ENCODE data around the gene TCF4. TPM values are rescaled to one million over a fixed set of nuclear protein-coding genes. Genes with fewer than 3 reads are reported as not detected.
A peak's percentile ranks its signal among the peaks of the same experiment; 100 is the strongest.

Gene TCF4
- total RNA-seq, 1 donor from 2014 or later = 616 TPM

GRCh38 chr18:55252053-55252675, 335.8 kb downstream of the TCF4 start:
- no peak for FAIRE-seq

GRCh38 chr18:55251254-55251971, 336.6 kb downstream of the TCF4 start:
- FAIRE-seq = no peak
- DNase-seq (ENCODE audit: low spot score in 2 of 2) = no peak

More at GRCh38 chr18:55252053-55252675, 335.8 kb downstream of the TCF4 start:
- no peak for DNase-seq (ENCODE audit: low spot score in 2 of 2)

- DNase-seq (ENCODE audit: low spot score in 2 of 2) = no peak
- no peak for FAIRE-seq
Observed at GRCh38 chr18:55250768-55251173, 337.2 kb downstream of the TCF4 start.

- FAIRE-seq (no peak), DNase-seq (ENCODE audit: low spot score in 2 of 2) (no peak)
Observed at GRCh38 chr18:55249550-55249949, 338.4 kb downstream of the TCF4 start.

GRCh38 chr18:55248495-55248894, 339.5 kb downstream of the TCF4 start:
- DNase-seq (ENCODE audit: low spot score in 2 of 2) = no peak
- no peak for FAIRE-seq

GRCh38 chr18:55247032-55247431, 341.0 kb downstream of the TCF4 start:
- FAIRE-seq = no peak
- DNase-seq (ENCODE audit: low spot score in 2 of 2) = no peak

- FAIRE-seq = no peak
- DNase-seq (ENCODE audit: low spot score in 2 of 2) = no peak
Observed at GRCh38 chr18:55246278-55246677, 341.7 kb downstream of the TCF4 start.

- FAIRE-seq (no peak), DNase-seq (ENCODE audit: low spot score in 2 of 2) (no peak)
Observed at GRCh38 chr18:55245211-55245614, 342.8 kb downstream of the TCF4 start.

GRCh38 chr18:55244546-55244945, 343.4 kb downstream of the TCF4 start:
- FAIRE-seq = no peak
- DNase-seq (ENCODE audit: low spot score in 2 of 2) = no peak

- DNase-seq (ENCODE audit: low spot score in 2 of 2) (no peak), FAIRE-seq (no peak)
Observed at GRCh38 chr18:55243857-55244256, 344.1 kb downstream of the TCF4 start.

GRCh38 chr18:55243255-55243654, 344.7 kb downstream of the TCF4 start:
- no peak for DNase-seq (ENCODE audit: low spot score in 2 of 2)
- FAIRE-seq = no peak

GRCh38 chr18:55240978-55241377, 347.0 kb downstream of the TCF4 start:
- FAIRE-seq (no peak), DNase-seq (ENCODE audit: low spot score in 2 of 2) (no peak)

- DNase-seq (ENCODE audit: low spot score in 2 of 2) (no peak), FAIRE-seq (peak; percentile 55)
Observed at GRCh38 chr18:55239740-55240139, 348.3 kb downstream of the TCF4 start.

- FAIRE-seq (no peak), DNase-seq (ENCODE audit: low spot score in 2 of 2) (no peak)
Observed at GRCh38 chr18:55237660-55238059, 350.3 kb downstream of the TCF4 start.

GRCh38 chr18:55236150-55236931, 351.7 kb downstream of the TCF4 start:
- no peak for FAIRE-seq
- DNase-seq (ENCODE audit: low spot score in 2 of 2) = no peak

GRCh38 chr18:55235094-55235461, 352.9 kb downstream of the TCF4 start:
- DNase-seq (ENCODE audit: low spot score in 2 of 2) (no peak), FAIRE-seq (no peak)

GRCh38 chr18:55234366-55235093, 353.5 kb downstream of the TCF4 start:
- FAIRE-seq (no peak), DNase-seq (ENCODE audit: low spot score in 2 of 2) (peak; percentile 6 to 30)

GRCh38 chr18:55233857-55234256, 354.1 kb downstream of the TCF4 start:
- no peak for FAIRE-seq

GRCh38 chr18:55232506-55232905, 355.5 kb downstream of the TCF4 start:
- FAIRE-seq (no peak), DNase-seq (ENCODE audit: low spot score in 2 of 2) (no peak)

More at GRCh38 chr18:55233857-55234256, 354.1 kb downstream of the TCF4 start:
- DNase-seq (ENCODE audit: low spot score in 2 of 2) = no peak

- no peak for FAIRE-seq
- DNase-seq (ENCODE audit: low spot score in 2 of 2) = no peak
Observed at GRCh38 chr18:55229682-55230081, 358.3 kb downstream of the TCF4 start.

GRCh38 chr18:55228707-55229106, 359.3 kb downstream of the TCF4 start:
- FAIRE-seq = no peak
- DNase-seq (ENCODE audit: low spot score in 2 of 2) = no peak
